GM12878 (cell line): ENCODE data around the gene NMB. TPM values are rescaled to one million over a fixed set of nuclear protein-coding genes. Genes with fewer than 3 reads are reported as not detected.

ENCODE experiments used
- ATAC-seq: fragments of 200-7000 bp; cut with Tn5 transposase; 3 replicates; pipeline ENCODE4 v1.9.1; 2020; ENCODE audit warnings: mild to moderate bottlenecking, moderate library complexity
- BruUV-seq: library from RNA; stranded (reverse); fragments of 400-500 nt; replicated peaks from 2 replicates; lab custom pipeline; 2021; lab: Mats Ljungman, UMichigan
- CTCF ChIA-PET: fragments of 300-600 bp; sonication (Branson Sonifier 250); formaldehyde crosslinking; extraction: SDS; loops from one replicate; lab custom pipeline; 2021; ENCODE audit warnings: inconsistent platforms; lab: Yijun Ruan, JAX
- POLR2A ChIA-PET: fragments of 350-600 bp; formaldehyde crosslinking; extraction: SDS; loops from one replicate; lab custom pipeline; 2021; ENCODE audit warnings: inconsistent platforms; lab: Charles Lee
- RAD21 ChIA-PET: fragments of 300-600 bp; sonication (Branson Sonifier 250); formaldehyde crosslinking; loops from one replicate; lab custom pipeline; 2023; ENCODE audit warnings: antibody characterized with exemption; ENCODE audit not compliant: unreplicated experiment; lab: Charles Lee
- SMC1A ChIA-PET: fragments of 300-600 bp; sonication (Branson Sonifier 250); formaldehyde crosslinking; loops from one replicate; lab custom pipeline; 2023; ENCODE audit not compliant: unreplicated experiment, uncharacterized antibody; lab: Charles Lee
- DNase-seq: peaks from one replicate; pipeline ENCODE4 v3.0.0-alpha.2; 2011; ENCODE audit warnings: low read depth, low spot score
- FAIRE-seq: peaks from 3 replicates; lab custom pipeline; 2011; peaks lifted over from hg19 to GRCh38; lab: Jason Lieb, UNC
- H2AFZ ChIP-seq: 2 replicates; pipeline ENCODE4 v1.6.0; 2011; ENCODE audit warnings: low read depth, low read length, control low read depth; ENCODE audit not compliant: control insufficient read depth
- H3K27ac ChIP-seq: 2 replicates; pipeline ENCODE4 v1.5.1; 2011; ENCODE audit warnings: control low read depth; ENCODE audit not compliant: control insufficient read depth, insufficient read depth
- H3K27me3 ChIP-seq, 2 experiments: replicated peaks in 1 of 2; 2 replicates each; pipeline versions ENCODE4 v1.6.0 to v1.6.1; 2011; ENCODE audit warnings: low read length in 1 of 2; ENCODE audit not compliant: control insufficient read depth in 2 of 2, insufficient read depth in 2 of 2
- H3K36me3 ChIP-seq, 2 experiments: 2 replicates each; pipeline ENCODE4 v1.5.1; 2011; ENCODE audit warnings: low read length in 1 of 2; ENCODE audit not compliant: control insufficient read depth in 2 of 2, insufficient read depth in 2 of 2
- H3K4me1 ChIP-seq: 2 replicates; pipeline ENCODE4 v1.6.1; 2011; ENCODE audit warnings: mild to moderate bottlenecking, low read length, moderate library complexity, mixed read lengths; ENCODE audit not compliant: control insufficient read depth, insufficient read depth
- H3K4me2 ChIP-seq: 2 replicates; pipeline ENCODE4 v1.6.0; 2011; ENCODE audit warnings: control low read depth; ENCODE audit not compliant: control insufficient read depth, insufficient read depth
- H3K4me3 ChIP-seq: fragments of 200-600 bp; sonication (generic); 2 replicates; pipeline ENCODE4 v1.5.1; 2016
- H3K79me2 ChIP-seq: 2 replicates; pipeline ENCODE4 v1.6.0; 2011; ENCODE audit warnings: low read length; ENCODE audit not compliant: control insufficient read depth, insufficient read depth
- H3K9ac ChIP-seq: 2 replicates; pipeline ENCODE4 v1.8.0; 2011; ENCODE audit warnings: low read length, control low read depth, mixed read lengths; ENCODE audit not compliant: control insufficient read depth, insufficient read depth
- H3K9me3 ChIP-seq: replicated peaks from 3 replicates; pipeline ENCODE4 v1.5.1; 2011; ENCODE audit warnings: mild to moderate bottlenecking, low read length; ENCODE audit not compliant: control insufficient read depth, insufficient read depth
- H4K20me1 ChIP-seq: 2 replicates; pipeline ENCODE4 v1.6.0; 2011; ENCODE audit not compliant: control insufficient read depth, insufficient read depth
- ASH2L ChIP-seq: fragments of 300-600, 200-600 bp; sonication (generic); IDR thresholded peaks from 2 replicates; pipeline ENCODE4 v1.6.1; 2017; ENCODE audit warnings: low read depth, mild to moderate bottlenecking, borderline replicate concordance
- BRCA1 ChIP-seq: IDR thresholded peaks from 2 replicates; pipeline ENCODE4 v1.6.1; 2011; ENCODE audit warnings: low read depth, low read length, improper control_type of control experiment
- EP300 ChIP-seq, 2 experiments: fragments of 150-350 bp in 1 of 2; IDR thresholded peaks; 2 replicates each; pipeline ENCODE4 v1.6.1; 2011 to 2012; ENCODE audit warnings: low read depth in 2 of 2, low read length in 2 of 2, borderline replicate concordance in 1 of 2, improper control_type of control experiment in 1 of 2, inconsistent platforms in 1 of 2; ENCODE audit not compliant: control insufficient read depth in 1 of 2
- PML ChIP-seq: IDR thresholded peaks from 2 replicates; pipeline ENCODE4 v1.6.1; 2012; ENCODE audit warnings: low read length, inconsistent platforms
- POU2F2 ChIP-seq: IDR thresholded peaks from 3 replicates; pipeline ENCODE4 v1.6.1; 2011; ENCODE audit warnings: low read depth, mild to moderate bottlenecking, low read length, borderline replicate concordance
- SRF ChIP-seq, 2 experiments: IDR thresholded peaks; 2 replicates each; pipeline ENCODE4 v1.6.1; 2011; ENCODE audit warnings: low read depth in 2 of 2, low read length in 2 of 2, mild to moderate bottlenecking in 1 of 2, moderate library complexity in 1 of 2
- ZBTB11 ChIP-seq: fragments of 450-650 bp; formaldehyde crosslinking; IDR thresholded peaks from 2 replicates; pipeline ENCODE4 v1.5.0; 2022; ENCODE audit warnings: mild to moderate bottlenecking, missing genetic modification characterization
- WGBS: methylation state at CpG from one replicate; pipeline ENCODE4 v1.1.6; 2016; ENCODE audit warnings: low lambda C conversion rate; ENCODE audit not compliant: insufficient replicate concordance, insufficient coverage; ENCODE audit errors: missing lambda C conversion rate; 5-methylcytosine and 5-hydroxymethylcytosine counted together
- in situ Hi-C: fragments of 300-500 bp; cut with MboI; formaldehyde crosslinking; loops from 9 replicates; pipeline ENCODE4 v1.14.3; 2018; ENCODE audit warnings: mixed read lengths
- intact Hi-C: fragments of 100-400 bp; cut with micrococcal nuclease; formaldehyde crosslinking; loops from one replicate; pipeline ENCODE4 v1.14.2; 2022; ENCODE audit not compliant: unreplicated experiment
- polyA plus RNA-seq, 11 experiments: library from polyadenylated mRNA; depleted of rRNA in 4 of 11; unstranded in 6 of 11; stranded (reverse) in 5 of 11; fragments of >200 nt; fragmentation: Nextera tagmentation in 4 of 11; fragmentation: Illumina TruSeq in 1 of 11; extraction: Ambion mirVana in 4 of 11; extraction: Trizol in 1 of 11; gene quantifications; 1 replicate in 1 of 11; 2 replicates in 10 of 11; pipeline versions ENCODE4 v1.2.1 to v1.2.3, GENCODE V29; 2011 to 2016; ENCODE audit warnings: inconsistent platforms in 2 of 11, missing spikeins in 2 of 11, low read depth in 1 of 11
- total RNA-seq, 4 experiments: library from RNA; depleted of rRNA in 3 of 4; stranded (reverse); fragments of >200 nt in 3 of 4; fragmentation: Illumina TruSeq in 1 of 4; extraction: Trizol in 1 of 4; gene quantifications; 2 replicates each; pipeline versions ENCODE4 v1.2.1 to v1.2.3, GENCODE V29; 2013 to 2021

Gene NMB
- total and polyA plus RNA-seq, 10 of the 15 experiments (the other 5 are each of a cell fraction or from before 2014, with no cell fraction given): 0.32 to 4.1 (median 1.6) TPM

- Histone ChIP-seq H3K9ac (no peak overlapping the region), H3K36me3 (peaks cover 1 to 8% of the 10 kb centered on the region in 2 experiments; a peak in 3 of 4 replicates), H3K27ac (no peak overlapping the region), H4K20me1 (no peaks in the 10 kb centered on the region), H3K27me3 (no peaks in the 10 kb centered on the region), H3K4me3 (no peak overlapping the region), H3K9me3 (peaks cover 11% of the 10 kb centered on the region), H3K79me2 (no peaks in the 10 kb centered on the region), H2AFZ (no peak overlapping the region), H3K4me2 (no peak overlapping the region), H3K4me1 (no peaks in the 10 kb centered on the region)
- ChIA-PET SMC1A (no interaction called here), CTCF (no interaction called here), POLR2A (no interaction called here), RAD21 (no interaction called here)
- BruUV-seq: no TSS peak
- intact Hi-C loops: no loop called here
- WGBS: 95% methylated on average over 3 of the region's 3 CpGs
- no peak for ATAC-seq
- DNase-seq: no peak
- no peak for FAIRE-seq
- in situ Hi-C loops: no loop called here
- TF ChIP-seq BRCA1: no peak
- no peak for TF ChIP-seq SRF (IDR thresholded peaks at IDR 0.05; ENCODE audit: low read depth in 2 of 2, low read length in 2 of 2)
- no peak for TF ChIP-seq POU2F2
- no peak for TF ChIP-seq EP300 (IDR thresholded peaks at IDR 0.05; ENCODE audit: borderline replicate concordance in 1 of 2, control insufficient read depth in 1 of 2, low read depth in 2 of 2, low read length in 2 of 2)
- TF ChIP-seq ZBTB11 (CRISPR knock-in tag): no peak
- TF ChIP-seq PML: no peak
- TF ChIP-seq ASH2L: no peak
Measured at GRCh38 chr15:84616235-84616634, 41.8 kb downstream of the NMB start.
